SK-N-SH treated with all-trans-retinoic acid at 6 μM for 48 hours (cell line): Measurements from ENCODE around the gene FBXL16.

Source experiments
- ATAC-seq: fragments of 200-7000 bp; cut with Tn5 transposase; 3 replicates; pipeline ENCODE4 v1.9.1; 2020; ENCODE audit warnings: mild to moderate bottlenecking, moderate library complexity
- ARNTL ChIP-seq: fragments of 450-650 bp; formaldehyde crosslinking; IDR thresholded peaks from 2 replicates; pipeline ENCODE4 v1.5.0; 2020; ENCODE audit warnings: low read depth, mild to moderate bottlenecking, moderate library complexity, borderline replicate concordance
- BACH2 ChIP-seq: fragments of 250-450 bp; sonication (Bioruptor Pico); IDR thresholded peaks from 2 replicates; pipeline ENCODE4 v1.9.0; 2021; ENCODE audit warnings: mild to moderate bottlenecking, borderline replicate concordance
- GLIS3 ChIP-seq: fragments of 250-450 bp; sonication (Bioruptor Pico); IDR thresholded peaks from 2 replicates; pipeline ENCODE4 v1.5.0; 2020; ENCODE audit warnings: mild to moderate bottlenecking, moderate library complexity
- ISL1 ChIP-seq: fragments of 250-450 bp; sonication (Bioruptor Pico); IDR thresholded peaks from 2 replicates; pipeline ENCODE4 v2.1.2; 2022; ENCODE audit warnings: mild to moderate bottlenecking, moderate library complexity
- OSR1 ChIP-seq: fragments of 250-450 bp; sonication (Bioruptor Pico); IDR thresholded peaks from 2 replicates; pipeline ENCODE4 v1.8.0; 2022; ENCODE audit warnings: moderate library complexity, mild to moderate bottlenecking, inconsistent platforms
- PPARA ChIP-seq: fragments of 250-450 bp; sonication (Bioruptor Pico); IDR thresholded peaks from 2 replicates; pipeline ENCODE4 v1.5.0; 2020; ENCODE audit warnings: mild to moderate bottlenecking, borderline replicate concordance
- RARB ChIP-seq: fragments of 250-450 bp; sonication (Bioruptor Pico); IDR thresholded peaks from 2 replicates; pipeline ENCODE4 v1.8.0; 2021; ENCODE audit warnings: mild to moderate bottlenecking, moderate library complexity
- ZC3H10 ChIP-seq: fragments of 250-450 bp; sonication (Bioruptor Pico); IDR thresholded peaks from 2 replicates; pipeline ENCODE4 v1.5.1; 2021; ENCODE audit warnings: mild to moderate bottlenecking, moderate library complexity
- ZFP3 ChIP-seq: fragments of 250-450 bp; sonication (Bioruptor Pico); IDR thresholded peaks from 2 replicates; pipeline ENCODE4 v1.5.0; 2020; ENCODE audit warnings: mild to moderate bottlenecking, moderate library complexity
- ZFP30 ChIP-seq: fragments of 450-650 bp; formaldehyde crosslinking; IDR thresholded peaks from 2 replicates; pipeline ENCODE4 v1.5.0; 2022; ENCODE audit warnings: mild to moderate bottlenecking, moderate library complexity
- ZNF565 ChIP-seq: fragments of 450-650 bp; formaldehyde crosslinking; conservative IDR thresholded peaks from 2 replicates; pipeline ENCODE4 v1.5.0; 2020; ENCODE audit warnings: low read depth, mild to moderate bottlenecking, moderate library complexity
- ZNF70 ChIP-seq: fragments of 450-650 bp; formaldehyde crosslinking; IDR thresholded peaks from 2 replicates; pipeline ENCODE4 v1.5.0; 2020; ENCODE audit warnings: mild to moderate bottlenecking, moderate library complexity
- ZNF8 ChIP-seq: fragments of 450-650 bp; formaldehyde crosslinking; IDR thresholded peaks from 2 replicates; pipeline ENCODE4 v1.5.0; 2020; ENCODE audit warnings: mild to moderate bottlenecking, moderate library complexity
- TF ChIP-seq, protein P1 (sequence below): fragments of 250-450 bp; sonication (Bioruptor Pico); IDR thresholded peaks from 2 replicates; pipeline ENCODE4 v1.5.1; 2021; ENCODE audit warnings: mild to moderate bottlenecking, moderate library complexity
- TF ChIP-seq, protein P2 (sequence below): fragments of 250-450 bp; sonication (Bioruptor Pico); IDR thresholded peaks from 2 replicates; pipeline ENCODE4 v1.5.1; 2020; ENCODE audit warnings: low read depth, mild to moderate bottlenecking, moderate library complexity
- TF ChIP-seq, protein P3 (sequence below): fragments of 250-450 bp; sonication (Bioruptor Pico); IDR thresholded peaks from 2 replicates; pipeline ENCODE4 v1.8.0; 2021; ENCODE audit warnings: low read depth, mild to moderate bottlenecking, moderate library complexity, borderline replicate concordance
- TF ChIP-seq, protein P4 (sequence below): fragments of 250-450 bp; sonication (Bioruptor Pico); IDR thresholded peaks from 2 replicates; pipeline ENCODE4 v1.8.0; 2020; ENCODE audit warnings: mild to moderate bottlenecking, moderate library complexity, borderline replicate concordance
- TF ChIP-seq, protein P5 (sequence below): fragments of 250-450 bp; sonication (Bioruptor Pico); IDR thresholded peaks from 2 replicates; pipeline ENCODE4 v1.5.0; 2020; ENCODE audit warnings: mild to moderate bottlenecking, moderate library complexity

Gene FBXL16

DNA sequence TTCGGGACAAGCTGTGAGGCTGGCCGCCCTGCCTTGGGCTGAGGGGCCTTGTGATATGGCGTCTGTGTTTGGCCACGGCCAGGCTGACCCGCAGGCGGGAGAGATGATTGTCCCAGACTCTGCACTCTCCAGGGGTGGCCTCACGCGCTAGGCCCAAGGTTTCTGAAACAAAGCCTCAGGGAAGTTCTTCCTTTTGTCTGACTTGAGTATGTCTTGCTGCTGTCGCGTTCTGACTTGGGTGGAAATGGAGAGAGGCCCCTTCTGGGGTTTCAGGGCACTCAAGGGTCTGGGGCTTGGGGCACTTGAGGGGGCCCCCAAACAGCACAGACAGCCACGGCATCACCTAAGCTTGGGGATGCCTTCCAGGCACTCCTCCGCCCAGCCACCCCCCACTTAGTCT lies 5.5 kb upstream of the FBXL16 start (continued):
- TF ChIP-seq, protein P1, sequence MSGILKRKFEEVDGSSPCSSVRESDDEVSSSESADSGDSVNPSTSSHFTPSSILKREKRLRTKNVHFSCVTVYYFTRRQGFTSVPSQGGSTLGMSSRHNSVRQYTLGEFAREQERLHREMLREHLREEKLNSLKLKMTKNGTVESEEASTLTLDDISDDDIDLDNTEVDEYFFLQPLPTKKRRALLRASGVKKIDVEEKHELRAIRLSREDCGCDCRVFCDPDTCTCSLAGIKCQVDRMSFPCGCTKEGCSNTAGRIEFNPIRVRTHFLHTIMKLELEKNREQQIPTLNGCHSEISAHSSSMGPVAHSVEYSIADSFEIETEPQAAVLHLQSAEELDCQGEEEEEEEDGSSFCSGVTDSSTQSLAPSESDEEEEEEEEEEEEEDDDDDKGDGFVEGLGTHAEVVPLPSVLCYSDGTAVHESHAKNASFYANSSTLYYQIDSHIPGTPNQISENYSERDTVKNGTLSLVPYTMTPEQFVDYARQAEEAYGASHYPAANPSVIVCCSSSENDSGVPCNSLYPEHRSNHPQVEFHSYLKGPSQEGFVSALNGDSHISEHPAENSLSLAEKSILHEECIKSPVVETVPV (CRISPR knock-in tag): no peak
- TF ChIP-seq ZNF565 (CRISPR knock-in tag) (no peak), ISL1 (no peak)

DNA sequence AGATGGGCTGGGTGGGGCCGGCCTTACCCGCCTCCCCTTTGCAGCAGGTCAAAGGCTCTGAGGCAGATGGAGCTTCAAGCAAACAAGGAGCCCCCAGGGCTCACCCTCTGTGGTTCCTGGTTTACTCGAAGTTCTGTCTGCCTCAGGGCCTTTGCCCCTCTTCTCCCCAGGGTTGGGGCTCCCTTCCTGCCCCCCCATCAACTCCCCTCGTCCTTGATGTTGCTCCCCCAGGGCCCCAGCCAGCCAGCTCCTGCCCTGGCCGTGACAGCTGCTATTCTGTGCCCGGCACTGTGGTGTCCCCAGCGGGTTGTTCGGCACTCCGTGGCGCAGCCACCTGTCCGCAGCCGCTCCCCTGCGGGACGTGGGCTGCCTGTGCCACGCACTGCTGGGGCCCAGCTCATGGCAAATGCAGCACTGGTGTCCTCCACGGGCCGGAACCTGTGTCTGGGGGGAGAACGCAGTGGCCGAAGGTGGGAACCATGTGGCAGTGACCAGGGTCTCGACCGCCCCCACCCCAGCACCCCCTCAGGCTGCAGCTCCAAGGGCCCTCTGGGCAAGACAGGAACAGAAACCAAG lies 5.0 kb upstream of the FBXL16 start:
- ATAC-seq: no peak
- TF ChIP-seq ZNF565 (CRISPR knock-in tag) (no peak), ISL1 (no peak), ZFP30 (CRISPR knock-in tag) (no peak), PPARA (no peak), ARNTL (CRISPR knock-in tag) (no peak), ZNF8 (no peak), OSR1 (no peak), RARB (CRISPR knock-in tag) (no peak), ZNF70 (CRISPR knock-in tag) (no peak), ZC3H10 (CRISPR knock-in tag) (no peak), BACH2 (CRISPR knock-in tag) (no peak), GLIS3 (CRISPR knock-in tag) (no peak), ZFP3 (CRISPR knock-in tag) (no peak)
- TF ChIP-seq, protein P2, sequence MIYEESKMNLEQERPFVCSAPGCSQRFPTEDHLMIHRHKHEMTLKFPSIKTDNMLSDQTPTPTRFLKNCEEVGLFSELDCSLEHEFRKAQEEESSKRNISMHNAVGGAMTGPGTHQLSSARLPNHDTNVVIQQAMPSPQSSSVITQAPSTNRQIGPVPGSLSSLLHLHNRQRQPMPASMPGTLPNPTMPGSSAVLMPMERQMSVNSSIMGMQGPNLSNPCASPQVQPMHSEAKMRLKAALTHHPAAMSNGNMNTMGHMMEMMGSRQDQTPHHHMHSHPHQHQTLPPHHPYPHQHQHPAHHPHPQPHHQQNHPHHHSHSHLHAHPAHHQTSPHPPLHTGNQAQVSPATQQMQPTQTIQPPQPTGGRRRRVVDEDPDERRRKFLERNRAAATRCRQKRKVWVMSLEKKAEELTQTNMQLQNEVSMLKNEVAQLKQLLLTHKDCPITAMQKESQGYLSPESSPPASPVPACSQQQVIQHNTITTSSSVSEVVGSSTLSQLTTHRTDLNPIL (CRISPR knock-in tag): no peak
- TF ChIP-seq, protein P3, sequence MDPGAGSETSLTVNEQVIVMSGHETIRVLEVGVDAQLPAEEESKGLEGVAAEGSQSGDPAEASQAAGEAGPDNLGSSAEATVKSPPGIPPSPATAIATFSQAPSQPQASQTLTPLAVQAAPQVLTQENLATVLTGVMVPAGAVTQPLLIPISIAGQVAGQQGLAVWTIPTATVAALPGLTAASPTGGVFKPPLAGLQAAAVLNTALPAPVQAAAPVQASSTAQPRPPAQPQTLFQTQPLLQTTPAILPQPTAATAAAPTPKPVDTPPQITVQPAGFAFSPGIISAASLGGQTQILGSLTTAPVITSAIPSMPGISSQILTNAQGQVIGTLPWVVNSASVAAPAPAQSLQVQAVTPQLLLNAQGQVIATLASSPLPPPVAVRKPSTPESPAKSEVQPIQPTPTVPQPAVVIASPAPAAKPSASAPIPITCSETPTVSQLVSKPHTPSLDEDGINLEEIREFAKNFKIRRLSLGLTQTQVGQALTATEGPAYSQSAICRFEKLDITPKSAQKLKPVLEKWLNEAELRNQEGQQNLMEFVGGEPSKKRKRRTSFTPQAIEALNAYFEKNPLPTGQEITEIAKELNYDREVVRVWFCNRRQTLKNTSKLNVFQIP: no peak
- TF ChIP-seq, protein P4, sequence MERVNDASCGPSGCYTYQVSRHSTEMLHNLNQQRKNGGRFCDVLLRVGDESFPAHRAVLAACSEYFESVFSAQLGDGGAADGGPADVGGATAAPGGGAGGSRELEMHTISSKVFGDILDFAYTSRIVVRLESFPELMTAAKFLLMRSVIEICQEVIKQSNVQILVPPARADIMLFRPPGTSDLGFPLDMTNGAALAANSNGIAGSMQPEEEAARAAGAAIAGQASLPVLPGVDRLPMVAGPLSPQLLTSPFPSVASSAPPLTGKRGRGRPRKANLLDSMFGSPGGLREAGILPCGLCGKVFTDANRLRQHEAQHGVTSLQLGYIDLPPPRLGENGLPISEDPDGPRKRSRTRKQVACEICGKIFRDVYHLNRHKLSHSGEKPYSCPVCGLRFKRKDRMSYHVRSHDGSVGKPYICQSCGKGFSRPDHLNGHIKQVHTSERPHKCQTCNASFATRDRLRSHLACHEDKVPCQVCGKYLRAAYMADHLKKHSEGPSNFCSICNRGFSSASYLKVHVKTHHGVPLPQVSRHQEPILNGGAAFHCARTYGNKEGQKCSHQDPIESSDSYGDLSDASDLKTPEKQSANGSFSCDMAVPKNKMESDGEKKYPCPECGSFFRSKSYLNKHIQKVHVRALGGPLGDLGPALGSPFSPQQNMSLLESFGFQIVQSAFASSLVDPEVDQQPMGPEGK (CRISPR knock-in tag): no peak
- TF ChIP-seq, protein P1 (CRISPR knock-in tag): no peak
- TF ChIP-seq, all 23 proteins: peak for 0

DNA sequence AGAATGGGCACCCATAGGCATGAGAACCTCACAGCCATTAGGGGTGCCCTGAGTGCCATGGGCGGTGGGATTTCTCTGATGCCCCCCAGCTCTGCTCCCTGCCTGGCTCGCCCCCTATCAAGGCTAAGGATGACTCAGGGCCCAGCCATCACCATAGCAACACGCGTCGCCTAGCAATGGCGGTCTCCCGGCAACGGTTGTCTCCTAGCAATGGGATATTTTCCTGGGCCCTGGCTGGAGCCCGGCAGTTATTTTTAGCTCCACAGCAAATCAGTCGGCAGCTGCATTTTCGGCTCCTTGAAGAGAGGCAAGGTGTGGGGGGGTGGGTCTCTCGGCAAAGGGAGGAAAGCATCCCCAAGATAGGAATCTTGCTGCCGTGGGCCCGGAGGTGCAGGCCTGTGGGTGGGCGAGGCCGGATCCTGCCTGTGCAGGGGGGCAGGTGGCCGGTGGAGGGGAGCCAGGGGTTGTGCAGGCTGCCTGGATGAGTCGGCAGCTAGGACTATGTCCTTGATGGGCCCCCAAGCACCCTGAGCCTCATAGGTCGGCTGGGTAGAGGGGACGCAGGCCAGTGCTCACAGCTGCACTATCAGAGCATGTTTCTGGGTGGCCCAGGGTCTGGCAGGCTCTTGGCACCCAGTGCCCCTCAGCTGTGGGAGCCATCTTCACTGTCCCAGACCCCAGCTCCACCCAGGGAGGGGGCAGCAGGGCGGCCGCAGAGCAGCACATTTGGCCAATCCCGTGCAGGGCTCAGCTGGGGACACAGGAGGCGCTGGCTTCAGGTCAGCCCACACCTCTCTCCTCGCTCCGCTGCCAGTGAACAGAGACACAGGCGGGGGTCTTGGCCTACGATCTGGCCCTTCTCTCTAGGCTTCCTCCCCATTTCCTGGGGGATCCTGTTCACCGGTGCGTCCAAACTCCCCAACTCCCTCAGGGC lies 4.2 kb upstream of the FBXL16 start:
- ATAC-seq: peak; percentile 55
- no peak for TF ChIP-seq ZFP30 (CRISPR knock-in tag)
- no peak for TF ChIP-seq ZNF8

DNA sequence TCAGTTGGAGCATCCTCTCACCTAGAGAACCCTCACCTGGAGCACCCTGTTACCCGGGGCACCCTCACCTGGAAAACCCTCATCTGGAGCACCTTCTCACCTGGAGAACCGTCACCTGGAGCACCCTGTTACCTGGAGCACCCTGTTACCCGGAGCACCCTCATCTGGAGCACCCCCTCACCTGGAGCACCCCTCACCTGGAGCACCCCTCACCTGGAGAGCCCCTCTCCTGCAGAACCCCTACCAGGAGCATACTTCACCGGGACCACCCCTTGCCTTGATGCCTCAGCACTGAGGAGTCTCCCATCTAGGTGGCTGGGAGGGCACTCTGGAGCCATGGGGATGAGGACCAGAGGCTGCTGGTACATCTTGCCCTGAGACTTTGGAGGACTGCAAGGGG lies 3.4 kb upstream of the FBXL16 start:
- TF ChIP-seq ZNF565 (CRISPR knock-in tag): no peak
- TF ChIP-seq, protein P3: no peak
- no peak for TF ChIP-seq BACH2 (CRISPR knock-in tag)
- no peak for TF ChIP-seq GLIS3 (CRISPR knock-in tag)
- TF ChIP-seq ZNF70 (CRISPR knock-in tag): no peak
- TF ChIP-seq, protein P1 (CRISPR knock-in tag): no peak
- no peak for TF ChIP-seq PPARA
- TF ChIP-seq, protein P5, sequence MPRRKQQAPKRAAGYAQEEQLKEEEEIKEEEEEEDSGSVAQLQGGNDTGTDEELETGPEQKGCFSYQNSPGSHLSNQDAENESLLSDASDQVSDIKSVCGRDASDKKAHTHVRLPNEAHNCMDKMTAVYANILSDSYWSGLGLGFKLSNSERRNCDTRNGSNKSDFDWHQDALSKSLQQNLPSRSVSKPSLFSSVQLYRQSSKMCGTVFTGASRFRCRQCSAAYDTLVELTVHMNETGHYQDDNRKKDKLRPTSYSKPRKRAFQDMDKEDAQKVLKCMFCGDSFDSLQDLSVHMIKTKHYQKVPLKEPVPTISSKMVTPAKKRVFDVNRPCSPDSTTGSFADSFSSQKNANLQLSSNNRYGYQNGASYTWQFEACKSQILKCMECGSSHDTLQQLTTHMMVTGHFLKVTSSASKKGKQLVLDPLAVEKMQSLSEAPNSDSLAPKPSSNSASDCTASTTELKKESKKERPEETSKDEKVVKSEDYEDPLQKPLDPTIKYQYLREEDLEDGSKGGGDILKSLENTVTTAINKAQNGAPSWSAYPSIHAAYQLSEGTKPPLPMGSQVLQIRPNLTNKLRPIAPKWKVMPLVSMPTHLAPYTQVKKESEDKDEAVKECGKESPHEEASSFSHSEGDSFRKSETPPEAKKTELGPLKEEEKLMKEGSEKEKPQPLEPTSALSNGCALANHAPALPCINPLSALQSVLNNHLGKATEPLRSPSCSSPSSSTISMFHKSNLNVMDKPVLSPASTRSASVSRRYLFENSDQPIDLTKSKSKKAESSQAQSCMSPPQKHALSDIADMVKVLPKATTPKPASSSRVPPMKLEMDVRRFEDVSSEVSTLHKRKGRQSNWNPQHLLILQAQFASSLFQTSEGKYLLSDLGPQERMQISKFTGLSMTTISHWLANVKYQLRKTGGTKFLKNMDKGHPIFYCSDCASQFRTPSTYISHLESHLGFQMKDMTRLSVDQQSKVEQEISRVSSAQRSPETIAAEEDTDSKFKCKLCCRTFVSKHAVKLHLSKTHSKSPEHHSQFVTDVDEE (CRISPR knock-in tag): no peak
- no peak for ATAC-seq
